A673 (cell line): ENCODE measurements around the gene ITGA6. TPM values are rescaled to one million over a fixed set of nuclear protein-coding genes. Genes with fewer than 3 reads are reported as not detected.

ENCODE experiments used
- BruUV-seq: library from RNA; stranded (reverse); fragments of 400-500 nt; replicated peaks from 2 replicates; lab custom pipeline; 2021; lab: Mats Ljungman, UMichigan
- CTCF ChIA-PET: fragments of 300-600 bp; sonication (Branson Sonifier 250); formaldehyde crosslinking; loops from one replicate; lab custom pipeline; 2022; ENCODE audit warnings: antibody characterized with exemption; lab: Charles Lee
- POLR2A ChIA-PET: fragments of 300-600 bp; sonication (Branson Sonifier 250); formaldehyde crosslinking; loops from one replicate; lab custom pipeline; 2022; ENCODE audit warnings: antibody characterized with exemption; ENCODE audit not compliant: low non-redundant PET; lab: Charles Lee
- DNase-seq: peaks from one replicate; pipeline ENCODE4 v3.0.0-alpha.2; 2015; ENCODE audit warnings: low spot score
- H3K27ac ChIP-seq: fragments of 200-600 bp; sonication (generic); 2 replicates; pipeline ENCODE4 v1.5.1; 2016; ENCODE audit warnings: mixed run types, low read depth, mild to moderate bottlenecking, mixed read lengths, antibody characterized with exemption, low read length; ENCODE audit not compliant: poor library complexity, severe bottlenecking
- H3K27me3 ChIP-seq: fragments of 200-600 bp; sonication (generic); replicated peaks from 2 replicates; pipeline ENCODE4 v1.6.1; 2017; ENCODE audit warnings: mixed run types, low read depth, mild to moderate bottlenecking, mixed read lengths, antibody characterized with exemption, low read length; ENCODE audit not compliant: insufficient read depth, poor library complexity
- H3K36me3 ChIP-seq: fragments of 200-600 bp; sonication (generic); 2 replicates; pipeline ENCODE4 v1.6.1; 2016; ENCODE audit warnings: mixed run types, mild to moderate bottlenecking, mixed read lengths, antibody characterized with exemption, low read length; ENCODE audit not compliant: insufficient read depth, poor library complexity, severe bottlenecking
- H3K4me1 ChIP-seq: fragments of 200-600 bp; sonication (generic); 2 replicates; pipeline ENCODE4 v1.6.1; 2017; ENCODE audit warnings: mixed run types, mild to moderate bottlenecking, mixed read lengths, antibody characterized with exemption, low read length; ENCODE audit not compliant: insufficient read depth, poor library complexity, severe bottlenecking
- H3K4me3 ChIP-seq: fragments of 200-600 bp; sonication (generic); 2 replicates; pipeline ENCODE4 v1.5.1; 2016; ENCODE audit warnings: low read depth, mixed run types, mild to moderate bottlenecking, mixed read lengths, low read length; ENCODE audit not compliant: poor library complexity, severe bottlenecking
- H3K9me3 ChIP-seq: fragments of 200-600 bp; sonication (generic); 2 replicates; pipeline ENCODE4 v1.6.1; 2016; ENCODE audit warnings: mixed run types, low read depth, mild to moderate bottlenecking, mixed read lengths, antibody characterized with exemption, low read length; ENCODE audit not compliant: poor library complexity, severe bottlenecking
- CTCF ChIP-seq: fragments of 300-800, 200-600 bp; sonication (generic); conservative IDR thresholded peaks from 2 replicates; pipeline ENCODE4 v1.5.1; 2017; ENCODE audit warnings: low read depth, mild to moderate bottlenecking, antibody characterized with exemption, low read length, moderate library complexity, mixed read lengths
- EZH2 ChIP-seq: fragments of 200-600 bp; sonication (generic); IDR thresholded peaks from 2 replicates; pipeline ENCODE4 v1.6.1; 2017; ENCODE audit warnings: borderline replicate concordance, low read depth, mild to moderate bottlenecking, mixed read lengths, antibody characterized with exemption, low read length; ENCODE audit not compliant: poor library complexity, severe bottlenecking
- intact Hi-C: fragments of 100-400 bp; cut with micrococcal nuclease; formaldehyde crosslinking; loops from one replicate; pipeline ENCODE4 v1.10.0; 2022; ENCODE audit not compliant: unreplicated experiment
- total RNA-seq: library from RNA; stranded (reverse); gene quantifications from 2 replicates; pipeline ENCODE4 v1.2.3, GENCODE V29; 2021

The ITGA6 gene
- total RNA-seq, 1 experiment from 2014 or later, result 7.7 TPM

- no peak for DNase-seq
- POLR2A ChIA-PET, result no interaction called here
- Histone ChIP-seq H3K4me3 (no peak overlapping the region), H3K27ac (no peak overlapping the region), H3K27me3 (no peaks in the 10 kb centered on the region), H3K36me3 (no peaks in the 10 kb centered on the region), H3K4me1 (no peaks in the 10 kb centered on the region), H3K9me3 (no peaks in the 10 kb centered on the region)
- TF ChIP-seq CTCF (no peak), EZH2 (no peak)
- no TSS peak for BruUV-seq
- CTCF ChIA-PET, result no interaction called here
- intact Hi-C loops, result no loop called here
These were observed 23.4 kb upstream of the ITGA6 start for GRCh38 chr2:172403881-172404468.

DNA sequence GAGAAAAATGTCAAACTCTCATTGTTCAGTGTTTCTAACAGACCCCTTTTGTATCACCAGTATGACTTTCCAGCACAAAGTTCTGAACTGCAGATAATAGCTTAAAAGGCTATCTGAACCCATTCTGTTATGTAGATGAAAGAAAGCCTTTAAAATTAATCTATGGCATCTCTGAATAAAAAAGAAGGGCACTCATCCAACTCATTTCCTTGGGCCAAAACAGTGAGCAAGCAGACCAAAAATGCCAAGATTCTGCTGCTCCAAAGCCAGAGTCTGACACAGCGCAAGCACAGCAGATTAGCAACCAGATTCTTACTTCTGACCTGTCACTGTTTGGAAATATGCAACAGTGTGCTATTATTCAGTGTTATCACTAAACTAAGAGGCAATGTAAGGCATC, 22.6 kb upstream of the ITGA6 start:
- H3K27ac ChIP-seq, result no peak overlapping the region

DNA sequence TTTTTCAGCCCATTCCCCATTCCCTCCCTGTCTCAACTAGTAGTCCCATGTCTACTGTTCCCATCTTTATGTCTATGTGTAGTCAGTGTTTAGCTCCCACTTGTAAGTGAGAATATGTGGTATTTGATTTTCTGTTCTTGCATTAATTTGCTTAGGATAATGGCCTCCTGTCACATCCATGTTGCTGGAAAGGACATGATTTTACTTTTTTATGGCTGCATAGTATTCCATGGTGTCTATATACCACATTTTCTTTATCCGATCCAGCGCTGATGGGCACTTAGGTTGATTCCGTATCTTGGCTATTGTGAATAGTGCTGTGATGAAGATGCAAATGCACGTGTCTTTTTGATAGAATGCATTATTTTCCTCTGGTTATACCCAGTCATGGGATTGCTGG, 21.7 kb upstream of the ITGA6 start:
- H3K27me3 ChIP-seq, result no peaks in the 10 kb centered on the region
- DNase-seq, result no peak
- no peak overlapping the region for H3K27ac ChIP-seq
- BruUV-seq, result no TSS peak
- intact Hi-C loops, result no loop called here
- TF ChIP-seq EZH2 (no peak), CTCF (no peak)
- no peaks in the 10 kb centered on the region for H3K9me3 ChIP-seq
- POLR2A ChIA-PET, result no interaction called here
- H3K4me3 ChIP-seq, result no peak overlapping the region
- H3K36me3 ChIP-seq, result no peaks in the 10 kb centered on the region
- H3K4me1 ChIP-seq, result no peaks in the 10 kb centered on the region
- CTCF ChIA-PET, result no interaction called here

More for the DNA sequence above, 22.6 kb upstream of the ITGA6 start:
- H3K9me3 ChIP-seq, result no peaks in the 10 kb centered on the region
- H3K36me3 ChIP-seq, result no peaks in the 10 kb centered on the region
- TF ChIP-seq CTCF (no peak), EZH2 (no peak)
- no peak overlapping the region for H3K4me3 ChIP-seq
- POLR2A ChIA-PET, result no interaction called here
- CTCF ChIA-PET, result no interaction called here
- H3K4me1 ChIP-seq, result no peaks in the 10 kb centered on the region
- H3K27me3 ChIP-seq, result no peaks in the 10 kb centered on the region
- no peak for DNase-seq
- intact Hi-C loops, result no loop called here
- BruUV-seq, result no TSS peak
